Keratinocyte (primary cell): ENCODE measurements around the gene FRMD3.

Source experiments
- EZH2 ChIP-seq: IDR thresholded peaks from one replicate; pipeline ENCODE4 v1.6.1; 2012; ENCODE audit warnings: inconsistent platforms, mild to moderate bottlenecking, low read length, moderate library complexity
- TF ChIP-seq, protein P1 (sequence below), 3 experiments: IDR thresholded peaks in 1 of 3; conservative IDR thresholded peaks in 1 of 3; optimal IDR thresholded peaks in 1 of 3; 2 replicates in 2 of 3; 3 replicates in 1 of 3; pipeline versions ENCODE3 to v1.5.1; 2011; ENCODE audit warnings: low read length in 3 of 3, mild to moderate bottlenecking in 3 of 3, moderate library complexity in 2 of 3, control low read depth in 1 of 3, inconsistent platforms in 1 of 3; ENCODE audit not compliant: insufficient read depth in 2 of 3; ENCODE audit errors: extremely low read depth in 1 of 3

DNA sequence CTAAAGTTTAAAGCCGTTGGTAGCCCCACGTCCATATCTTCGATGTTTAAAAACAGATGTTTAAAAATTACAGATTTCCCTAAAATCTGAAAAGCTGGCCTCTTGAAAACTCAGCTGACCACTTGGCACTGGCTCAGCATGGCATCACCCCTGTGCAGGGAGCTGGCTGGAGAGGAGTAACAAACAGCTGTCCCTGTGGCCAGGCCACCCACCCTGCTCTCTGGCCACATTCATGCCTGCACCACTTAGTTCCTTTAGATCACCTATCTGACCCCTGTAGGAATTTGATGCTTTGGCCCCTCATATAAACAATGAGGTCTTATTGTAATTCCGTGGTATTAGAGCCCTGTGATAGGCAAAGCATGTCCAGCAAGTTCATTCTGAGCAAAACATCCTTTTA, 107.5 kb downstream of the FRMD3 start:
- TF ChIP-seq, protein P1, sequence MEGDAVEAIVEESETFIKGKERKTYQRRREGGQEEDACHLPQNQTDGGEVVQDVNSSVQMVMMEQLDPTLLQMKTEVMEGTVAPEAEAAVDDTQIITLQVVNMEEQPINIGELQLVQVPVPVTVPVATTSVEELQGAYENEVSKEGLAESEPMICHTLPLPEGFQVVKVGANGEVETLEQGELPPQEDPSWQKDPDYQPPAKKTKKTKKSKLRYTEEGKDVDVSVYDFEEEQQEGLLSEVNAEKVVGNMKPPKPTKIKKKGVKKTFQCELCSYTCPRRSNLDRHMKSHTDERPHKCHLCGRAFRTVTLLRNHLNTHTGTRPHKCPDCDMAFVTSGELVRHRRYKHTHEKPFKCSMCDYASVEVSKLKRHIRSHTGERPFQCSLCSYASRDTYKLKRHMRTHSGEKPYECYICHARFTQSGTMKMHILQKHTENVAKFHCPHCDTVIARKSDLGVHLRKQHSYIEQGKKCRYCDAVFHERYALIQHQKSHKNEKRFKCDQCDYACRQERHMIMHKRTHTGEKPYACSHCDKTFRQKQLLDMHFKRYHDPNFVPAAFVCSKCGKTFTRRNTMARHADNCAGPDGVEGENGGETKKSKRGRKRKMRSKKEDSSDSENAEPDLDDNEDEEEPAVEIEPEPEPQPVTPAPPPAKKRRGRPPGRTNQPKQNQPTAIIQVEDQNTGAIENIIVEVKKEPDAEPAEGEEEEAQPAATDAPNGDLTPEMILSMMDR (optimal IDR thresholded peaks at IDR 0.05 in 1 of 3, IDR thresholded peaks at IDR 0.05 in 1 of 3, conservative IDR thresholded peaks at IDR 0.05 in 1 of 3; ENCODE audit: extremely low read depth in 1 of 3, insufficient read depth in 2 of 3, low read length in 3 of 3), result no peak
- TF ChIP-seq EZH2, result no peak
